ENCODE results near the gene POLR3C. TPM values are rescaled to one million over a fixed set of nuclear protein-coding genes. Genes with fewer than 3 reads are reported as not detected.
A peak's percentile ranks its signal among the peaks of the same experiment; 100 is the strongest.
"Not testable (repeated sequence)": the region's sequence is repeated elsewhere in the genome, so short reads cannot be mapped to it uniquely, and the experiment has no call there.

The POLR3C gene
- total RNA-seq, 3 donors from 2014 or later (not counting 1 experiment from before 2014, with no cell fraction given) = 26.4 to 37.2 (median 27.5) TPM

DNA sequence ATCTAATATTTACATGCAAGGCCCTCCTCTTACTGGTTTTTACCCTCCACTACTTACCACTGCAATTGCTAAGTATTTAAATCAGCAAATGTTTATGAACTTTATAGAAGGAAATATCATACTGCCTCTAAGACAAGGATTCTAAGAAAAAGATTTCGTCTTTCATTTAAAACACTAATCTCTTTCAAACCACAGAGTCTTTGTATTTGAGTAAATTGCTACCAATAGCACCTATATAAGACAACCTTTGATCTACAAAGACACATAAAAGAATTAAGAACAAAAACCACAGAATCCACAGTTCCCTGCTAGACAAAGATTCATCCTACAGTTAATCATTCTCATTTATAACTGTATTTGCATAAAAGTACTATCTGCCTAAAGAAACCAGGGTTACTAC is 37.7 kb upstream of the POLR3C start:
- Mint-ChIP-seq H3K4me1 (peaks cover 18 to 31% of the 10 kb centered on the region in 2 donors), H3K9me3 (no peaks in the 10 kb centered on the region), H3K4me3 (no peak overlapping the region), H3K27me3 (ENCODE audit: low read depth in 2 of 2) (no peaks in the 10 kb centered on the region), H3K36me3 (no peaks in the 10 kb centered on the region), H3K27ac (peak overlapping the region; percentile 15 to 59)
- no peaks in the 10 kb centered on the region for H3K4me1 ChIP-seq (ENCODE audit: control insufficient read depth, insufficient read depth, low read length)
- WGBS (ENCODE audit: insufficient coverage) = no CpG with 5 or more reads among the region's 1 CpG
- no peak for DNase-seq
- H3K27ac ChIP-seq (ENCODE audit: low read length) = no peak overlapping the region
- no peak for ATAC-seq
- peaks cover 24% of the 10 kb centered on the region for H3K36me3 ChIP-seq (ENCODE audit: control insufficient read depth, insufficient read depth, low read length)
- TF ChIP-seq, protein P1, sequence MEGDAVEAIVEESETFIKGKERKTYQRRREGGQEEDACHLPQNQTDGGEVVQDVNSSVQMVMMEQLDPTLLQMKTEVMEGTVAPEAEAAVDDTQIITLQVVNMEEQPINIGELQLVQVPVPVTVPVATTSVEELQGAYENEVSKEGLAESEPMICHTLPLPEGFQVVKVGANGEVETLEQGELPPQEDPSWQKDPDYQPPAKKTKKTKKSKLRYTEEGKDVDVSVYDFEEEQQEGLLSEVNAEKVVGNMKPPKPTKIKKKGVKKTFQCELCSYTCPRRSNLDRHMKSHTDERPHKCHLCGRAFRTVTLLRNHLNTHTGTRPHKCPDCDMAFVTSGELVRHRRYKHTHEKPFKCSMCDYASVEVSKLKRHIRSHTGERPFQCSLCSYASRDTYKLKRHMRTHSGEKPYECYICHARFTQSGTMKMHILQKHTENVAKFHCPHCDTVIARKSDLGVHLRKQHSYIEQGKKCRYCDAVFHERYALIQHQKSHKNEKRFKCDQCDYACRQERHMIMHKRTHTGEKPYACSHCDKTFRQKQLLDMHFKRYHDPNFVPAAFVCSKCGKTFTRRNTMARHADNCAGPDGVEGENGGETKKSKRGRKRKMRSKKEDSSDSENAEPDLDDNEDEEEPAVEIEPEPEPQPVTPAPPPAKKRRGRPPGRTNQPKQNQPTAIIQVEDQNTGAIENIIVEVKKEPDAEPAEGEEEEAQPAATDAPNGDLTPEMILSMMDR (IDR thresholded peaks at IDR 0.05) = no peak
- no peaks in the 10 kb centered on the region for H3K27me3 ChIP-seq (ENCODE audit: control insufficient read depth, insufficient read depth, low read length)
- H3K4me3 ChIP-seq (ENCODE audit: low read length) = no peak overlapping the region
- intact Hi-C loops (cut with micrococcal nuclease) = no loop called here
- H3K9me3 ChIP-seq (ENCODE audit: control insufficient read depth, insufficient read depth, low read length) = no peaks in the 10 kb centered on the region

DNA sequence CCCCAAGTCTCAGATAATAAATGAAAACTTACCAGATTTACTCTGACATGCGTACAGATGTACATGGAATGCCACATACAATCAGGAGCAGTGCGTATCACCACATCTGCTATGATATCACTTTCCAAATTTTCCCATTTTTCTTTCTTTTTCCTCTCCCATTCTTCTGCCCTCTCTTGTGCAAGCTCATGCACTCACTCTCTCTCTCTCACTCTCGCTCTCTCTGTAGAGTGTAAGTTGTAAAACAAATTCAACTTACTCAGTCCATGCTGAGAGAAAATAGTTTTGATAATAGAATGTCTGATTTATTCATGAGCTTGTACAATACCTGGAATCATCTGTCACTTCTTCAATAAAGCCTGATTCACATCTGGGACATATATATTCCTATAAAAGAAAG is 35.4 kb upstream of the POLR3C start:
- H3K9me3 Mint-ChIP-seq = no peaks in the 10 kb centered on the region
- ATAC-seq (no peak), DNase-seq (no peak)
- no peak overlapping the region for H3K27ac Mint-ChIP-seq
- Histone ChIP-seq H3K36me3 (ENCODE audit: control insufficient read depth, insufficient read depth, low read length) (peaks cover 14% of the 10 kb centered on the region), H3K27ac (ENCODE audit: low read length) (no peak overlapping the region), H3K27me3 (ENCODE audit: control insufficient read depth, insufficient read depth, low read length) (no peaks in the 10 kb centered on the region), H3K9me3 (ENCODE audit: control insufficient read depth, insufficient read depth, low read length) (no peaks in the 10 kb centered on the region), H3K4me1 (ENCODE audit: control insufficient read depth, insufficient read depth, low read length) (no peaks in the 10 kb centered on the region), H3K4me3 (ENCODE audit: low read length) (no peak overlapping the region)
- H3K36me3 Mint-ChIP-seq = no peaks in the 10 kb centered on the region
- WGBS (ENCODE audit: insufficient coverage) = 98% methylated on average over 2 of the region's 3 CpGs
- H3K4me1 Mint-ChIP-seq = peaks cover 23 to 24% of the 10 kb centered on the region in 2 donors
- TF ChIP-seq, protein P1 (IDR thresholded peaks at IDR 0.05) = no peak
- intact Hi-C loops (cut with micrococcal nuclease) = no loop called here
- H3K4me3 Mint-ChIP-seq = no peak overlapping the region
- no peaks in the 10 kb centered on the region for H3K27me3 Mint-ChIP-seq (ENCODE audit: low read depth in 2 of 2)

DNA sequence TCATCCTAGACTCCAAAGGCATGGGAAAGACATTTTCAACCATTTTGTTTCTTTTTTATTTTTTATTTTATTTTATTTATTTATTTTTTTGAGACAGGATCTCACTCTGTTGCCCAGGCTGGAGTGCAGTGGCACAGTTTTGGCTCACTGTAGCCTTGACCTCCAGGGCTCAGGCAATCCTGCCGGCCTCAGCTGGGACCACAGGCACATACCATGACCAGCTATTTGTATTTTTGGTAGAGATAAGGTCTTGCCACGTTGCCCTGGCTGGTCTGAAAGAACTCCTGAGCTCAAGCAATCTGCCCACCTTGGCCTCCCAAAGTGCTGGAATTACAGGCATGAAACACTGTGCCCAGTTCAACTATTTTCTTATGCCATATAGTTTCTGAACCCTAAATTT is 32.1 kb upstream of the POLR3C start:
- H3K27ac Mint-ChIP-seq; H3K36me3 ChIP-seq (ENCODE audit: control insufficient read depth, insufficient read depth, low read length); DNase-seq; H3K27me3 Mint-ChIP-seq (ENCODE audit: low read depth in 2 of 2); H3K4me3 Mint-ChIP-seq; H3K27ac ChIP-seq (ENCODE audit: low read length); ATAC-seq; H3K4me3 ChIP-seq (ENCODE audit: low read length); H3K27me3 ChIP-seq (ENCODE audit: control insufficient read depth, insufficient read depth, low read length); H3K36me3 Mint-ChIP-seq; H3K9me3 ChIP-seq (ENCODE audit: control insufficient read depth, insufficient read depth, low read length); intact Hi-C loops (cut with micrococcal nuclease); H3K9me3 Mint-ChIP-seq; H3K4me1 ChIP-seq (ENCODE audit: control insufficient read depth, insufficient read depth, low read length): not testable (repeated sequence)
- 77% methylated on average over 2 of the region's 2 CpGs for WGBS (ENCODE audit: insufficient coverage)
- peaks cover 6 to 18% of the 10 kb centered on the region in 2 donors for H3K4me1 Mint-ChIP-seq

DNA sequence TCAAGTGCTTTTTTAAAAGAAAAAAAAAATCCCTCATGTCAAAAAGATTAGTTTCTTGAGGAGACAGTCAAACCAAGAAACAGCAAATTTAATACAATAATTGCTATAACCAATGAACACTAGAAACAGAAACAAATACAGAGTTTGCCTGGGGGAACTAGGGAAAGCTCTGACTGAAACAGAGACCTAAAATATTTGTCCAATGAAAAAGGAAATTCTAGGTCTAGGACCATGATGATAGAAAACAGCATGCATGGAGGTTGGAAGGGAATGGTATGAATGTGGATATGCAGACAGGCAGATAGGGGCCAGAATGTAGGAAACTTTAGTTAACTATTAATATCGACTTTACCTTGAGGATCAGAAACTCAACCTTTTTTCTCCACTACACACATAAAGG is 31.5 kb upstream of the POLR3C start:
- intact Hi-C loops (cut with micrococcal nuclease) = no loop called here
- Histone ChIP-seq H3K27me3 (ENCODE audit: control insufficient read depth, insufficient read depth, low read length) (no peaks in the 10 kb centered on the region), H3K4me1 (ENCODE audit: control insufficient read depth, insufficient read depth, low read length) (peaks cover 5% of the 10 kb centered on the region), H3K4me3 (ENCODE audit: low read length) (no peak overlapping the region), H3K9me3 (ENCODE audit: control insufficient read depth, insufficient read depth, low read length) (peaks cover 13% of the 10 kb centered on the region), H3K27ac (ENCODE audit: low read length) (no peak overlapping the region), H3K36me3 (ENCODE audit: control insufficient read depth, insufficient read depth, low read length) (peaks cover 5% of the 10 kb centered on the region)
- H3K4me3 Mint-ChIP-seq = no peak overlapping the region
- peaks cover 12% of the 10 kb centered on the region for H3K36me3 Mint-ChIP-seq
- 100% methylated on average over 1 of the region's 1 CpG for WGBS (ENCODE audit: insufficient coverage)
- no peak overlapping the region for H3K27ac Mint-ChIP-seq
- peaks cover 6 to 23% of the 10 kb centered on the region in 2 donors for H3K4me1 Mint-ChIP-seq
- TF ChIP-seq, protein P1 (IDR thresholded peaks at IDR 0.05) = no peak
- ATAC-seq = no peak
- H3K27me3 Mint-ChIP-seq (ENCODE audit: low read depth in 2 of 2) = no peaks in the 10 kb centered on the region
- DNase-seq = no peak
- H3K9me3 Mint-ChIP-seq = peaks cover 5 to 10% of the 10 kb centered on the region in 2 donors
